AG04449 (cell line): Measurements from ENCODE around the gene CRELD2.

Experiments
- CTCF ChIA-PET: fragments of 350-600 bp; formaldehyde crosslinking; extraction: SDS; loops from one replicate; lab custom pipeline; 2021; ENCODE audit warnings: antibody characterized with exemption; lab: Yijun Ruan, JAX
- POLR2A ChIA-PET: fragments of 400-600, 350-600 bp; formaldehyde crosslinking; extraction: SDS; loops from one replicate; lab custom pipeline; 2020; ENCODE audit warnings: antibody characterized with exemption, inconsistent platforms; lab: Yijun Ruan, JAX
- DNase-seq: peaks from one replicate; pipeline ENCODE4 v3.0.0-alpha.2; 2010; ENCODE audit warnings: low read depth, low spot score
- H3K4me3 ChIP-seq: 2 replicates; pipeline ENCODE4 v1.5.1; 2011; ENCODE audit warnings: low read depth, mild to moderate bottlenecking, control low read depth, low read length
- CTCF ChIP-seq: IDR thresholded peaks from one replicate; pipeline ENCODE4 v1.5.1; 2011; ENCODE audit warnings: mild to moderate bottlenecking, moderate library complexity, low read length, control low read depth, inconsistent platforms; ENCODE audit not compliant: insufficient read depth; ENCODE audit errors: missing control alignments

Gene CRELD2

GRCh38 chr22:49882519-49883293 is 35.7 kb upstream of the CRELD2 start:
- no peak for DNase-seq
- no peak for TF ChIP-seq CTCF
- ChIA-PET POLR2A (no interaction called here), CTCF (interaction anchor here (0.8 kb wide), 1 partner anchor 54 kb away, joined by 3 read pairs; no protein-coding TSS in a partner anchor)
- H3K4me3 ChIP-seq = no peak overlapping the region

GRCh38 chr22:49883294-49883640 is 35.2 kb upstream of the CRELD2 start:
- DNase-seq = no peak
- no peak overlapping the region for H3K4me3 ChIP-seq
- TF ChIP-seq CTCF = no peak
- ChIA-PET CTCF (no interaction called here), POLR2A (no interaction called here)

GRCh38 chr22:49884075-49884474 is 34.4 kb upstream of the CRELD2 start:
- ChIA-PET CTCF (no interaction called here), POLR2A (no interaction called here)
- H3K4me3 ChIP-seq = no peak overlapping the region
- TF ChIP-seq CTCF = no peak
- DNase-seq = no peak

GRCh38 chr22:49884503-49885260 is 33.8 kb upstream of the CRELD2 start:
- H3K4me3 ChIP-seq = no peak overlapping the region
- TF ChIP-seq CTCF = no peak
- POLR2A ChIA-PET = no interaction called here
- CTCF ChIA-PET = no interaction called here
- no peak for DNase-seq

- CTCF ChIA-PET = no interaction called here
- POLR2A ChIA-PET = no interaction called here
Measured at GRCh38 chr22:49885281-49885680, 33.2 kb upstream of the CRELD2 start.

More at GRCh38 chr22:49885281-49885680, 33.2 kb upstream of the CRELD2 start:
- TF ChIP-seq CTCF = no peak
- H3K4me3 ChIP-seq = no peak overlapping the region
- DNase-seq = no peak
